SU-DHL-6 (cell line): Measurements from ENCODE around the gene RNU6-7.
A peak's percentile ranks its signal among the peaks of the same experiment; 100 is the strongest.

Experiments used
- H2AFZ ChIP-seq: fragments of 200-600 bp; sonication (generic); 2 replicates; pipeline ENCODE4 v1.6.1; 2014; ENCODE audit warnings: low read depth, mild to moderate bottlenecking, moderate library complexity, mixed read lengths, antibody characterized with exemption, low read length; ENCODE audit not compliant: severe bottlenecking
- H3F3A ChIP-seq: fragments of 200-600 bp; shearing (Covaris generic); 2 replicates; pipeline ENCODE4 v1.6.0; 2016; ENCODE audit warnings: antibody characterized with exemption, mild to moderate bottlenecking; ENCODE audit not compliant: insufficient read depth
- H3K27ac ChIP-seq: fragments of 200-600 bp; sonication (generic); 2 replicates; pipeline ENCODE4 v1.5.1; 2016; ENCODE audit warnings: low read depth, mild to moderate bottlenecking, low read length, moderate library complexity, mixed read lengths
- H3K27me3 ChIP-seq: fragments of 200-600 bp; sonication (generic), shearing (Covaris generic); 2 replicates; pipeline ENCODE4 v1.6.0; 2014; ENCODE audit warnings: mild to moderate bottlenecking, low read length
- H3K36me3 ChIP-seq: fragments of 200-600 bp; sonication (generic); 2 replicates; pipeline ENCODE4 v1.6.1; 2014; ENCODE audit warnings: mild to moderate bottlenecking, low read length, mixed read lengths
- H3K4me2 ChIP-seq: fragments of 300-600, 200-600 bp; shearing (Covaris generic), sonication (generic); 2 replicates; pipeline ENCODE4 v1.6.0; 2014; ENCODE audit warnings: low read length, low read depth, mild to moderate bottlenecking; ENCODE audit not compliant: poor library complexity, severe bottlenecking
- H3K4me3 ChIP-seq: fragments of 200-600 bp; sonication (generic); 2 replicates; pipeline ENCODE4 v1.5.1; 2014; ENCODE audit warnings: antibody characterized with exemption, low read length, mild to moderate bottlenecking, mixed read lengths; ENCODE audit not compliant: insufficient read depth, poor library complexity, severe bottlenecking
- H3K79me2 ChIP-seq: fragments of 200-600 bp; sonication (generic); 2 replicates; pipeline ENCODE4 v1.6.1; 2014; ENCODE audit warnings: mild to moderate bottlenecking, low read length, moderate library complexity; ENCODE audit not compliant: insufficient read depth
- H3K9ac ChIP-seq: fragments of 200-600 bp; sonication (generic); 2 replicates; pipeline ENCODE4 v1.7.0; 2014; ENCODE audit warnings: mild to moderate bottlenecking, low read length
- H3K9me2 ChIP-seq: fragments of 200-600 bp; sonication (generic); replicated peaks from 2 replicates; pipeline ENCODE4 v1.6.1; 2014; ENCODE audit warnings: low read length; ENCODE audit not compliant: insufficient read depth
- H3K9me3 ChIP-seq: fragments of 200-600 bp; sonication (generic); 2 replicates; pipeline ENCODE4 v1.6.1; 2014; ENCODE audit warnings: low read length, mixed read lengths; ENCODE audit not compliant: insufficient read depth
- H4K20me1 ChIP-seq: fragments of 200-600 bp; sonication (generic); 2 replicates; pipeline ENCODE4 v1.6.1; 2014; ENCODE audit warnings: low read depth, mild to moderate bottlenecking, antibody characterized with exemption, low read length, moderate library complexity, mixed read lengths
- EZH2phosphoT487 ChIP-seq: fragments of 200-600 bp; sonication (generic), shearing (Covaris generic); conservative IDR thresholded peaks from 2 replicates; pipeline ENCODE4 v1.6.1; 2018; ENCODE audit warnings: mild to moderate bottlenecking, antibody characterized with exemption, low read length, moderate library complexity, mixed read lengths
- TF ChIP-seq, protein P1 (sequence below): fragments of 200-600 bp; sonication (generic); IDR thresholded peaks from one replicate; pipeline ENCODE4 v1.5.1; 2017; ENCODE audit warnings: antibody characterized with exemption, mild to moderate bottlenecking, low read length, moderate library complexity; ENCODE audit not compliant: insufficient read depth, poor library complexity, severe bottlenecking

Gene RNU6-7

DNA sequence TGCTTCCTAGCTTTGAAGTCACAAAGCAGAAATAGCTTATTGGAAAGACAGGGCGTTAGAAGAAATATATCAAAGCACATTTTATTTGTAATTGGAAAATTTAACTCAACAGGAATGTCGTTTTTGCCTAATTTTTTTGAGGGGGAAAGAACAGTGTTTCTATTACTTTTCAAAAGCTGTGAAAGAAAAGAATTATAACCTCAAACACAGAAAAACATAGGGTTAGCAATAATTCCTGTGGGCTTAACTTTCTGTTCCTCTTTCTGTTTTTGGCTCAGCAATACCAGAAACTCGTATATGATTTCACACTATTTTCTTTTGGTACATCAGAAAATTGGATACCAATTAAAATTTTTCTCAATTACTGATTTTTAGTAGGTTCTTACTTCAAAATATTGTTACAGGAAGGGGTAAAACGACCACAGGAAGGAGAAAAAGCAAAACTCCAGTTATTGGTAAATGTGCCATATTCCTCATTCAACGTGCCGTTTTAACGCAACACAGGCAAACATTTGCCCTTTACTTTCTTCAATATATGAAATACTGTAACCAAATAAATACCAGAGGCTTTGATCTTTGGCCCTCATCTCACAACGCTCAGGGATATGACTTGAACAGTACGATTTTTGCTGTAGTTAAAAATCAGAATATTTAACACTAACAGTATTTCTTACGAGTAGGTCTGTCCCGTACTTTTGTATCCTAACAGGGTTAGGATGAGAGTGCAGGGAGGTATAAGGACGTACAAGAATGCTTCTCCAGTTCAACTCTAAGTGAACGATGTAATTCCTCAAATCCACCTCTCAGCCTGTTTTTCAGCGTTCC lies 1.3 kb upstream of the RNU6-7 start:
- Histone ChIP-seq H3K9ac (peak overlapping the region; percentile 52), H3K9me2 (no peaks in the 10 kb centered on the region), H3K9me3 (no peaks in the 10 kb centered on the region), H4K20me1 (no peaks in the 10 kb centered on the region), H2AFZ (peak overlapping the region; percentile 94), H3K79me2 (no peaks in the 10 kb centered on the region), H3K36me3 (no peaks in the 10 kb centered on the region), H3K4me2 (peak overlapping the region; percentile 93), H3F3A (peaks cover 20% of the 10 kb centered on the region), H3K27me3 (no peaks in the 10 kb centered on the region), H3K27ac (peak overlapping the region; percentile 27; the same call in 1 of the 2 replicates), H3K4me3 (peak overlapping the region; percentile 67)
- TF ChIP-seq, protein P1, sequence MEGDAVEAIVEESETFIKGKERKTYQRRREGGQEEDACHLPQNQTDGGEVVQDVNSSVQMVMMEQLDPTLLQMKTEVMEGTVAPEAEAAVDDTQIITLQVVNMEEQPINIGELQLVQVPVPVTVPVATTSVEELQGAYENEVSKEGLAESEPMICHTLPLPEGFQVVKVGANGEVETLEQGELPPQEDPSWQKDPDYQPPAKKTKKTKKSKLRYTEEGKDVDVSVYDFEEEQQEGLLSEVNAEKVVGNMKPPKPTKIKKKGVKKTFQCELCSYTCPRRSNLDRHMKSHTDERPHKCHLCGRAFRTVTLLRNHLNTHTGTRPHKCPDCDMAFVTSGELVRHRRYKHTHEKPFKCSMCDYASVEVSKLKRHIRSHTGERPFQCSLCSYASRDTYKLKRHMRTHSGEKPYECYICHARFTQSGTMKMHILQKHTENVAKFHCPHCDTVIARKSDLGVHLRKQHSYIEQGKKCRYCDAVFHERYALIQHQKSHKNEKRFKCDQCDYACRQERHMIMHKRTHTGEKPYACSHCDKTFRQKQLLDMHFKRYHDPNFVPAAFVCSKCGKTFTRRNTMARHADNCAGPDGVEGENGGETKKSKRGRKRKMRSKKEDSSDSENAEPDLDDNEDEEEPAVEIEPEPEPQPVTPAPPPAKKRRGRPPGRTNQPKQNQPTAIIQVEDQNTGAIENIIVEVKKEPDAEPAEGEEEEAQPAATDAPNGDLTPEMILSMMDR, result no peak
- TF ChIP-seq EZH2phosphoT487, result no peak

DNA sequence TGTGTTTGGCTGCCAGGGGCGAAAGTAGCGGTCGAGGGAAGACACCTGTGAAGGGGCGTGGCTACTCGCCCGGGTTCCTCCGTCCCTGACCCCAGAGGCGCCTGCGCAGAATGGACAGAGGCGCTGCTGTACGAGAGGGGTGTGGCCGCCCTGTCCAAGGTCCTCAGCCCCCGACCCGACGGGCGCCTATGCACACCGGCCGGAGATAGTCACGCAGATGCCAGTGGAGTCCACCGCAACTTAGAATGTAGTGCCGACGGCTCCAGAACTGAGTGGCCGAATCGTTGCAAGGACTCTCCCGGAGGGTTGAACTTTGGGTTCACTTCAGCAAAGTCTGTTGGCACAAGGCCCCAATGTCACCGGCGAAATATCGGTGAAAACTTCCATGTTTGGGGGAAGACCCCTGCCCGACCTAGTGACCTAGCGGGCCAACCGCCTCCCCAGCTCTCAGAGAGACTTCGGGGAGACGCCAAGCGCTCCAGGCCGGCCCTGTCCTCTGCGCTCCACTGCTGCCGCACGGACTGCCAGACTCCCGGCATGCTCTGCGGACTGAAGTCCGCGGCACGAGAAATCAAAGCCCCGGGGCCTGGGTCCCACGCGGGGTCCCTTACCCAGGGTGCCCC lies 541 bp upstream of the RNU6-7 start:
- peaks cover 20% of the 10 kb centered on the region for H3F3A ChIP-seq
- H3K36me3 ChIP-seq, result no peaks in the 10 kb centered on the region
- H3K4me3 ChIP-seq, result peak overlapping the region; percentile 67
- TF ChIP-seq, protein P1, result no peak
- TF ChIP-seq EZH2phosphoT487, result no peak
- no peaks in the 10 kb centered on the region for H4K20me1 ChIP-seq
- H3K9me3 ChIP-seq, result no peaks in the 10 kb centered on the region
- no peaks in the 10 kb centered on the region for H3K27me3 ChIP-seq
- H3K79me2 ChIP-seq, result no peaks in the 10 kb centered on the region
- H3K9ac ChIP-seq, result peak overlapping the region; percentile 52
- peak overlapping the region; percentile 93 for H3K4me2 ChIP-seq
- peak overlapping the region; percentile 94 for H2AFZ ChIP-seq
- no peak overlapping the region for H3K27ac ChIP-seq
- H3K9me2 ChIP-seq, result no peaks in the 10 kb centered on the region

DNA sequence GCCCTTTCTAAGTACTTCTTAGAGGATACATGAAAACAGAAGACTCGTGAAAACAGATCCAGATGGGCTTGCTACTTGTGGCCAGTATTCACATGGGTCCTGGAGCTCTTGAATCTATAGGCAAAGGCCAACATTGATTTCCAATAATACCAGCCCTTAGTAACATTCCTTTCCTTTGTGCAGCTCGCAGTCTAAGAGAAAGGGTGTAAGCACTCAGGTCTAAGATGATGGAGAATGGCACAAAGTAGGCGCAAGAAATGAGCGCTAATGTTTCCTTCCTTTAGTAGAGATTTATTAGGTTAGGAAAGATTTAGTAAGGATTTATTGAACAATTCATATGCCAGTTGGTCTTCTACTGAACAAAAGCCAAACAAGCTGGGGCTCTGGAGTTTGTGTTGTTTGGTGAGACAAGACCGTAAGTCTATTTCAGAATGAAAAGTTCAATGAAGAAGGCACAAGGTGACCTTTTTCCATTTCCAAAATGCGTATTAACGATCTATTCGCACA lies 699 bp downstream of the RNU6-7 start:
- Histone ChIP-seq H3K9ac (peak overlapping the region; percentile 52; the same call in 1 of the 2 replicates), H4K20me1 (no peaks in the 10 kb centered on the region), H3K4me2 (peak overlapping the region; percentile 93), H3K79me2 (no peaks in the 10 kb centered on the region), H2AFZ (no peak overlapping the region), H3K9me3 (no peaks in the 10 kb centered on the region), H3K4me3 (peak overlapping the region; percentile 67), H3K27me3 (no peaks in the 10 kb centered on the region), H3K36me3 (no peaks in the 10 kb centered on the region), H3F3A (peaks cover 20% of the 10 kb centered on the region), H3K27ac (no peak overlapping the region), H3K9me2 (no peaks in the 10 kb centered on the region)
- TF ChIP-seq, protein P1, result no peak
- no peak for TF ChIP-seq EZH2phosphoT487
